K562 (cell line): ENCODE measurements around the gene CMPK1. TPM values are rescaled to one million over a fixed set of nuclear protein-coding genes. Genes with fewer than 3 reads are reported as not detected.

Source experiments
- ARID4B ChIP-seq: sonication (generic); formaldehyde crosslinking; IDR thresholded peaks from 2 replicates; pipeline ENCODE4 v1.8.0; 2022; ENCODE audit warnings: mild to moderate bottlenecking, missing genetic modification reagents
- ATF3 ChIP-seq, 2 experiments: fragments of 450-650 bp in 1 of 2; sonication (generic) in 1 of 2; formaldehyde crosslinking in 1 of 2; IDR thresholded peaks in 1 of 2; conservative IDR thresholded peaks in 1 of 2; 2 replicates each; pipeline versions ENCODE4 v1.6.1 to v1.8.1; 2016 to 2023; ENCODE audit warnings: mild to moderate bottlenecking in 2 of 2, moderate library complexity in 2 of 2, inconsistent platforms in 1 of 2, missing genetic modification reagents in 1 of 2
- ATF4 ChIP-seq: fragments of 450-650 bp; formaldehyde crosslinking; IDR thresholded peaks from 2 replicates; pipeline ENCODE4 v1.4.0; 2022; ENCODE audit warnings: mild to moderate bottlenecking, moderate library complexity
- CHD2 ChIP-seq: IDR thresholded peaks from 2 replicates; pipeline ENCODE4 v1.6.1; 2011; ENCODE audit warnings: low read depth, low read length
- DPF2 ChIP-seq: fragments of 450-650 bp; IDR thresholded peaks from 2 replicates; pipeline ENCODE4 v1.6.1; 2016
- ESRRB ChIP-seq: fragments of 250-450 bp; sonication (Bioruptor Pico); IDR thresholded peaks from 2 replicates; pipeline ENCODE4 v1.5.0; 2020; ENCODE audit warnings: mild to moderate bottlenecking, moderate library complexity, borderline replicate concordance
- EZH2 ChIP-seq: IDR thresholded peaks from 2 replicates; pipeline ENCODE4 v1.6.1; 2012; ENCODE audit warnings: low read depth, mild to moderate bottlenecking, inconsistent platforms, low read length, borderline replicate concordance
- HDAC8 ChIP-seq: fragments of 450-650 bp; IDR thresholded peaks from 2 replicates; pipeline ENCODE4 v1.6.1; 2016; ENCODE audit warnings: mild to moderate bottlenecking, missing genetic modification characterization, moderate library complexity, missing compliant biosample characterization
- IRF2 ChIP-seq: sonication (generic); formaldehyde crosslinking; IDR thresholded peaks from 2 replicates; pipeline ENCODE4 v1.8.1; 2022; ENCODE audit warnings: mild to moderate bottlenecking, missing genetic modification reagents
- KLF16 ChIP-seq: IDR thresholded peaks from 2 replicates; pipeline ENCODE4 v1.6.1; 2016; ENCODE audit warnings: antibody characterized with exemption
- LEF1 ChIP-seq: fragments of 450-650 bp; IDR thresholded peaks from 2 replicates; pipeline ENCODE4 v1.6.1; 2016; ENCODE audit warnings: mild to moderate bottlenecking
- MITF ChIP-seq: IDR thresholded peaks from 2 replicates; pipeline ENCODE4 v1.6.1; 2014; ENCODE audit warnings: antibody characterized with exemption
- NRF1 ChIP-seq, 2 experiments: fragments of 450-650 bp; IDR thresholded peaks in 1 of 2; conservative IDR thresholded peaks in 1 of 2; 2 replicates each; pipeline ENCODE4 v1.6.1; 2014; ENCODE audit warnings: mild to moderate bottlenecking in 2 of 2
- TSHZ1 ChIP-seq: fragments of 250-450 bp; sonication (Bioruptor Pico); IDR thresholded peaks from 2 replicates; pipeline ENCODE4 v1.4.0; 2020; ENCODE audit warnings: mild to moderate bottlenecking, moderate library complexity
- ZNF3 ChIP-seq: fragments of 250-450 bp; sonication (Bioruptor Pico); IDR thresholded peaks from 2 replicates; pipeline ENCODE4 v1.5.0; 2021; ENCODE audit warnings: mild to moderate bottlenecking, moderate library complexity
- ZNF384 ChIP-seq: IDR thresholded peaks from 2 replicates; pipeline ENCODE4 v1.6.1; 2012; ENCODE audit warnings: low read depth, low read length, improper control_type of control experiment
- ZNF507 ChIP-seq: conservative IDR thresholded peaks from 2 replicates; pipeline ENCODE4 v1.6.1; 2017; ENCODE audit warnings: missing genetic modification characterization, missing compliant biosample characterization
- polyA plus RNA-seq, 8 experiments: library from polyadenylated mRNA; depleted of rRNA in 4 of 8; stranded (reverse) in 5 of 8; unstranded in 3 of 8; fragments of >200 nt; fragmentation: Nextera tagmentation in 2 of 8; fragmentation: Illumina TruSeq in 1 of 8; extraction: Ambion mirVana in 2 of 8; extraction: Trizol in 1 of 8; gene quantifications; 2 replicates each; pipeline versions ENCODE4 v1.2.1 to v1.2.3, GENCODE V29; 2011 to 2014; ENCODE audit warnings: inconsistent platforms in 1 of 8, missing spikeins in 1 of 8
- total RNA-seq, 7 experiments: library from RNA; depleted of rRNA in 6 of 7; stranded (reverse); fragments of >200 nt in 6 of 7; fragmentation: Illumina TruSeq in 2 of 7; extraction: Trizol in 2 of 7; gene quantifications; 2 replicates each; pipeline versions ENCODE4 v1.2.1 to v1.2.3, GENCODE V29; 2011 to 2021; ENCODE audit warnings: low replicate concordance in 1 of 7

CMPK1 gene
- total and polyA plus RNA-seq, 9 of the 15 experiments (the other 6 are each of a cell fraction or from before 2014, with no cell fraction given): 54.5 to 197 (median 116) TPM

- no peak for TF ChIP-seq ZNF3 (CRISPR knock-in tag)
- TF ChIP-seq EZH2: no peak
- no peak for TF ChIP-seq CHD2
- TF ChIP-seq ZNF384: no peak
- no peak for TF ChIP-seq ZNF507 (tag)
- TF ChIP-seq ARID4B: no peak
- no peak for TF ChIP-seq ATF4 (CRISPR knock-in tag)
- TF ChIP-seq IRF2: no peak
- no peak for TF ChIP-seq TSHZ1 (CRISPR knock-in tag)
- TF ChIP-seq ESRRB (CRISPR knock-in tag): no peak
- TF ChIP-seq NRF1 (conservative IDR thresholded peaks at IDR 0.05 in 1 of 2, IDR thresholded peaks at IDR 0.05 in 1 of 2): no peak
- peak; percentile 59 for TF ChIP-seq DPF2
- 0 out of 2 replicates have a peak, but pooled peaks have one; percentile 18 for TF ChIP-seq ATF3 (IDR thresholded peaks at IDR 0.05)
- no peak for TF ChIP-seq ATF3 (CRISPR knock-in tag; conservative IDR thresholded peaks at IDR 0.05)
- TF ChIP-seq MITF: no peak
- TF ChIP-seq KLF16: no peak
- TF ChIP-seq HDAC8: no peak
- no peak for TF ChIP-seq LEF1
Observed at GRCh38 chr1:47351305-47351704, 17.7 kb downstream of the CMPK1 start (continued).
